ENCODE results near the gene FAM20B. TPM values are rescaled to one million over a fixed set of nuclear protein-coding genes. Genes with fewer than 3 reads are reported as not detected.
A peak's percentile ranks its signal among the peaks of the same experiment; 100 is the strongest.
"Not testable (repeated sequence)": the region's sequence is repeated elsewhere in the genome, so short reads cannot be mapped to it uniquely, and the experiment has no call there.

Gene FAM20B
- 32.1 and 33.5 TPM in 2 replicates for total RNA-seq (2012; rRNA removed)

- H3K36me3 ChIP-seq (ENCODE audit: insufficient read depth, low read length): no peaks in the 10 kb centered on the region
- peak within 1 kb of the TSS; percentile 96 for H3K4me3 ChIP-seq (ENCODE audit: low read length)
- peak within 1 kb of the TSS; percentile 96 for H3K4me2 ChIP-seq (ENCODE audit: low read length)
- no peaks in the 10 kb centered on the region for H3K27me3 ChIP-seq (ENCODE audit: control insufficient read depth, insufficient read depth, low read length)
- H3K9me3 ChIP-seq (replicated peaks; ENCODE audit: low read length): no peaks in the 10 kb centered on the region
- peaks cover 16% of the 10 kb centered on the region for H3K4me1 ChIP-seq (ENCODE audit: control insufficient read depth, insufficient read depth, low read length)
- peak within 1 kb of the TSS; percentile 98 for H3K9ac ChIP-seq (ENCODE audit: low read depth, low read length)
These were observed at the start of gene FAM20B for GRCh38 chr1:179025125-179025974. Gene FAM20B (plus strand): TSS chr1:179025894. CDS start chr1:179043848, 17,954 bp downstream.

- Histone ChIP-seq H3K9ac (ENCODE audit: low read depth, low read length) (no peak overlapping the region), H3K9me3 (replicated peaks; ENCODE audit: low read length) (no peaks in the 10 kb centered on the region), H3K36me3 (ENCODE audit: insufficient read depth, low read length) (no peaks in the 10 kb centered on the region), H3K27me3 (ENCODE audit: control insufficient read depth, insufficient read depth, low read length) (no peaks in the 10 kb centered on the region), H3K4me3 (ENCODE audit: low read length) (no peak overlapping the region), H3K4me1 (ENCODE audit: control insufficient read depth, insufficient read depth, low read length) (peaks cover 3% of the 10 kb centered on the region), H3K4me2 (ENCODE audit: low read length) (no peak overlapping the region)
These were observed 49.2 kb upstream of the FAM20B start for GRCh38 chr1:178976541-178976940.

- H3K36me3 ChIP-seq (ENCODE audit: insufficient read depth, low read length): no peaks in the 10 kb centered on the region
- H3K9me3 ChIP-seq (replicated peaks; ENCODE audit: low read length): no peaks in the 10 kb centered on the region
- H3K4me3 ChIP-seq (ENCODE audit: low read length): no peak overlapping the region
- no peak overlapping the region for H3K4me2 ChIP-seq (ENCODE audit: low read length)
- H3K27me3 ChIP-seq (ENCODE audit: control insufficient read depth, insufficient read depth, low read length): no peaks in the 10 kb centered on the region
- H3K4me1 ChIP-seq (ENCODE audit: control insufficient read depth, insufficient read depth, low read length): no peaks in the 10 kb centered on the region
- no peak overlapping the region for H3K9ac ChIP-seq (ENCODE audit: low read depth, low read length)
These were observed 39.5 kb upstream of the FAM20B start for GRCh38 chr1:178986204-178986603.

GRCh38 chr1:178988198-178988597, 37.5 kb upstream of the FAM20B start:
- H3K4me1 ChIP-seq (ENCODE audit: control insufficient read depth, insufficient read depth, low read length): not testable (repeated sequence)

GRCh38 chr1:178993559-178993958, 32.1 kb upstream of the FAM20B start:
- no peak overlapping the region for H3K9ac ChIP-seq (ENCODE audit: low read depth, low read length)

More at GRCh38 chr1:178988198-178988597, 37.5 kb upstream of the FAM20B start:
- not testable (repeated sequence) for H3K36me3 ChIP-seq (ENCODE audit: insufficient read depth, low read length); H3K4me2 ChIP-seq (ENCODE audit: low read length); H3K4me3 ChIP-seq (ENCODE audit: low read length); H3K27me3 ChIP-seq (ENCODE audit: control insufficient read depth, insufficient read depth, low read length); H3K9ac ChIP-seq (ENCODE audit: low read depth, low read length); H3K9me3 ChIP-seq (replicated peaks; ENCODE audit: low read length)

GRCh38 chr1:178997428-178997827, 28.3 kb upstream of the FAM20B start:
- Histone ChIP-seq H3K27me3 (ENCODE audit: control insufficient read depth, insufficient read depth, low read length) (no peaks in the 10 kb centered on the region), H3K4me2 (ENCODE audit: low read length) (no peak overlapping the region), H3K4me1 (ENCODE audit: control insufficient read depth, insufficient read depth, low read length) (peaks cover 1% of the 10 kb centered on the region), H3K9me3 (replicated peaks; ENCODE audit: low read length) (no peaks in the 10 kb centered on the region), H3K4me3 (ENCODE audit: low read length) (no peak overlapping the region), H3K9ac (ENCODE audit: low read depth, low read length) (no peak overlapping the region), H3K36me3 (ENCODE audit: insufficient read depth, low read length) (no peaks in the 10 kb centered on the region)

More at GRCh38 chr1:178993559-178993958, 32.1 kb upstream of the FAM20B start:
- Histone ChIP-seq H3K9me3 (replicated peaks; ENCODE audit: low read length) (no peaks in the 10 kb centered on the region), H3K36me3 (ENCODE audit: insufficient read depth, low read length) (no peaks in the 10 kb centered on the region), H3K4me3 (ENCODE audit: low read length) (no peak overlapping the region), H3K4me2 (ENCODE audit: low read length) (no peak overlapping the region), H3K27me3 (ENCODE audit: control insufficient read depth, insufficient read depth, low read length) (no peaks in the 10 kb centered on the region), H3K4me1 (ENCODE audit: control insufficient read depth, insufficient read depth, low read length) (no peaks in the 10 kb centered on the region)

GRCh38 chr1:178998295-178998694, 27.4 kb upstream of the FAM20B start:
- Histone ChIP-seq H3K9me3 (replicated peaks; ENCODE audit: low read length) (no peaks in the 10 kb centered on the region), H3K4me3 (ENCODE audit: low read length) (no peak overlapping the region), H3K4me2 (ENCODE audit: low read length) (no peak overlapping the region), H3K27me3 (ENCODE audit: control insufficient read depth, insufficient read depth, low read length) (no peaks in the 10 kb centered on the region), H3K9ac (ENCODE audit: low read depth, low read length) (no peak overlapping the region), H3K4me1 (ENCODE audit: control insufficient read depth, insufficient read depth, low read length) (peaks cover 3% of the 10 kb centered on the region), H3K36me3 (ENCODE audit: insufficient read depth, low read length) (no peaks in the 10 kb centered on the region)

GRCh38 chr1:178999061-178999460, 26.6 kb upstream of the FAM20B start:
- H3K4me2 ChIP-seq (ENCODE audit: low read length): no peak overlapping the region
- no peaks in the 10 kb centered on the region for H3K9me3 ChIP-seq (replicated peaks; ENCODE audit: low read length)
- H3K36me3 ChIP-seq (ENCODE audit: insufficient read depth, low read length): no peaks in the 10 kb centered on the region
- peaks cover 3% of the 10 kb centered on the region for H3K4me1 ChIP-seq (ENCODE audit: control insufficient read depth, insufficient read depth, low read length)
- H3K9ac ChIP-seq (ENCODE audit: low read depth, low read length): no peak overlapping the region
- H3K4me3 ChIP-seq (ENCODE audit: low read length): no peak overlapping the region
- H3K27me3 ChIP-seq (ENCODE audit: control insufficient read depth, insufficient read depth, low read length): no peaks in the 10 kb centered on the region

- Histone ChIP-seq H3K9me3 (replicated peaks; ENCODE audit: low read length) (no peaks in the 10 kb centered on the region), H3K4me1 (ENCODE audit: control insufficient read depth, insufficient read depth, low read length) (peaks cover 3% of the 10 kb centered on the region), H3K27me3 (ENCODE audit: control insufficient read depth, insufficient read depth, low read length) (no peaks in the 10 kb centered on the region), H3K36me3 (ENCODE audit: insufficient read depth, low read length) (no peaks in the 10 kb centered on the region), H3K4me3 (ENCODE audit: low read length) (no peak overlapping the region), H3K4me2 (ENCODE audit: low read length) (no peak overlapping the region), H3K9ac (ENCODE audit: low read depth, low read length) (no peak overlapping the region)
These were observed 24.2 kb upstream of the FAM20B start for GRCh38 chr1:179001451-179001850.

GRCh38 chr1:179002064-179002463, 23.6 kb upstream of the FAM20B start:
- not testable (repeated sequence) for H3K27me3 ChIP-seq (ENCODE audit: control insufficient read depth, insufficient read depth, low read length); H3K9me3 ChIP-seq (replicated peaks; ENCODE audit: low read length); H3K36me3 ChIP-seq (ENCODE audit: insufficient read depth, low read length); H3K4me3 ChIP-seq (ENCODE audit: low read length); H3K4me1 ChIP-seq (ENCODE audit: control insufficient read depth, insufficient read depth, low read length); H3K9ac ChIP-seq (ENCODE audit: low read depth, low read length); H3K4me2 ChIP-seq (ENCODE audit: low read length)

- H3K4me3 ChIP-seq (ENCODE audit: low read length): no peak overlapping the region
These were observed 22.9 kb upstream of the FAM20B start for GRCh38 chr1:179002552-179003345.

More at GRCh38 chr1:179002552-179003345, 22.9 kb upstream of the FAM20B start:
- Histone ChIP-seq H3K9me3 (replicated peaks; ENCODE audit: low read length) (no peaks in the 10 kb centered on the region), H3K9ac (ENCODE audit: low read depth, low read length) (peak overlapping the region; percentile 21), H3K36me3 (ENCODE audit: insufficient read depth, low read length) (no peaks in the 10 kb centered on the region), H3K4me2 (ENCODE audit: low read length) (peak overlapping the region; percentile 51), H3K27me3 (ENCODE audit: control insufficient read depth, insufficient read depth, low read length) (no peaks in the 10 kb centered on the region), H3K4me1 (ENCODE audit: control insufficient read depth, insufficient read depth, low read length) (peaks cover 3% of the 10 kb centered on the region)

Measured in skeletal muscle satellite cell (primary cell).